Measurements from ENCODE around the gene C19orf47. TPM values are rescaled to one million over a fixed set of nuclear protein-coding genes. Genes with fewer than 3 reads are reported as not detected.

C19orf47 gene
- polyA plus RNA-seq, 4 donors = 5.1 to 13.2 (median 7.4) TPM

DNA sequence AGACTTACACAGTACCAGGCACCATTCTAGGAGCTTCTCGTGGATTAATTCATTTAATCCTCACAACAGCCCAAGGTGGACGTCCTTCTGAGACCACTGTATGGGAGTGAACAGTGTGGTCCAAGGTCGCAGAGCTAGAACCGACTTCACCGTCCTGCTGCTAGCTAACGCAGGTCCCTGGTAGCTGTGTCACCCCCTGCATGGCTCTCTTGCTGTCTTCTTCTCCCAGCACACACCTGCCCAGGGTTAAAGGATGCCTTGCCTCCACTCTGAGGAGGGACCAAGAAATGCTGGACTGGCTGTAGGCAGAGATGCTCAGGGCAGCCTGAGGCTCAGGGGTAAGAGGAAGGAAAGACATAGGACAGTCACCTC lies 66.0 kb downstream of the C19orf47 start:
- no peak for DNase-seq
- Histone ChIP-seq H3K9me3 (ENCODE audit: control insufficient read depth in 2 of 2, insufficient read depth in 1 of 2, low read depth in 1 of 2, low read length in 1 of 2) (no peaks in the 10 kb centered on the region), H3K27ac (ENCODE audit: low read depth in 1 of 3, low read length in 2 of 3) (no peak overlapping the region), H3K36me3 (ENCODE audit: control insufficient read depth in 3 of 3, insufficient read depth in 2 of 3, low read depth in 1 of 3, low read length in 3 of 3) (peaks cover 0 to 41% (median 0%) of the 10 kb centered on the region in 3 donors), H3K27me3 (ENCODE audit: control insufficient read depth in 3 of 3, insufficient read depth in 3 of 3, low read length in 3 of 3) (no peaks in the 10 kb centered on the region), H3K4me3 (ENCODE audit: low read depth in 1 of 3, low read length in 3 of 3) (no peak overlapping the region), H3K4me1 (ENCODE audit: control insufficient read depth in 3 of 3, insufficient read depth in 2 of 3, low read depth in 1 of 3, low read length in 2 of 3) (peaks cover 3 to 58% (median 20%) of the 10 kb centered on the region in 3 donors)
- FAIRE-seq = no peak
- WGBS, 3 donors = 74 to 87% (median 80%) methylated on average over 6 of the region's 6 CpGs

DNA sequence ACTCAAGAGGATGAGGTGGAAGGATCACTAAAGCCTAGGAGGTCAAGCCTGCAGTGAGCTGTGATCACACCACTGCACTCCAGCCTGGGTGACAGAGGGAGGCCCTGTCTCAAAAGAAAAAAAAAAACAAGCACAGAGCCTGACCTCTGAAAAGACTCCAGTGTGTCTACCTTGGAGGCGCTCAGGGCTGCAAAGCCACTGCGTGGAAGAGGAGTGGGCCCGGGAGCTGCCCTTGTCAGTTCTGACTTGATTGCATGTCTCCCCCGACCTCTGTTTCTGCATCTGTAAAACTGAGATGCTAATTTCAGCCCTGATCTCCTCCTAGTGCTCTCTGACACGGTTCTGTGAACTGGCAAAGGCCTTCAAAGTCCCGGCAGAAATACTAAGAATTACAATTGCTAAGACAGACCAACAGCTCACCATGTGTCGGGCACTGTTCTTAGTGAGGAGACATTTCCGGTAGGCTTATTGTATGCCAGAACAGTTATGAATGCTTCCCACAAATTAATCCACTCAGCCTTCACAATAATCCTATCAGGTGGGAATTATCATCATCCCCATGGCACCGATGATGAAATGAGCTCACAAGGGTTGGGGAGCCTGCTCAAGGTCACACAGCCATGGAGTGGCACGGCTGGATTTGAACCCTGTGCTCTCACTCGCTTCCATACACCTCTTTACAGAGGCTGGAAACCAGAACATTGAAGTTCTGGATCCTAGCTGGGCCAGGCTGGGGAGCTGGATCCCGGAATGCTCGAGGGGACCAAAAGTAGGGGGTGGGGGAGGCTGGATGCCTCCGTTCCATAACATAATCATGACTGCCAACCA lies 66.6 kb downstream of the C19orf47 start:
- Histone ChIP-seq H3K27me3 (ENCODE audit: control insufficient read depth in 3 of 3, insufficient read depth in 3 of 3, low read length in 3 of 3) (no peaks in the 10 kb centered on the region), H3K4me1 (ENCODE audit: control insufficient read depth in 3 of 3, insufficient read depth in 2 of 3, low read depth in 1 of 3, low read length in 2 of 3) (peaks cover 3 to 58% (median 20%) of the 10 kb centered on the region in 3 donors), H3K9me3 (ENCODE audit: control insufficient read depth in 2 of 2, insufficient read depth in 1 of 2, low read depth in 1 of 2, low read length in 1 of 2) (no peaks in the 10 kb centered on the region), H3K27ac (ENCODE audit: low read depth in 1 of 3, low read length in 2 of 3) (peak overlapping the region in 2 of 3 donors; percentile 64 to 79), H3K36me3 (ENCODE audit: control insufficient read depth in 3 of 3, insufficient read depth in 2 of 3, low read depth in 1 of 3, low read length in 3 of 3) (peaks cover 0 to 46% (median 0%) of the 10 kb centered on the region in 3 donors), H3K4me3 (ENCODE audit: low read depth in 1 of 3, low read length in 3 of 3) (no peak overlapping the region)
- FAIRE-seq (no peak), DNase-seq (no peak)
- 56 to 70% (median 65%) methylated on average over 14 of the region's 14 CpGs for WGBS, 3 donors

DNA sequence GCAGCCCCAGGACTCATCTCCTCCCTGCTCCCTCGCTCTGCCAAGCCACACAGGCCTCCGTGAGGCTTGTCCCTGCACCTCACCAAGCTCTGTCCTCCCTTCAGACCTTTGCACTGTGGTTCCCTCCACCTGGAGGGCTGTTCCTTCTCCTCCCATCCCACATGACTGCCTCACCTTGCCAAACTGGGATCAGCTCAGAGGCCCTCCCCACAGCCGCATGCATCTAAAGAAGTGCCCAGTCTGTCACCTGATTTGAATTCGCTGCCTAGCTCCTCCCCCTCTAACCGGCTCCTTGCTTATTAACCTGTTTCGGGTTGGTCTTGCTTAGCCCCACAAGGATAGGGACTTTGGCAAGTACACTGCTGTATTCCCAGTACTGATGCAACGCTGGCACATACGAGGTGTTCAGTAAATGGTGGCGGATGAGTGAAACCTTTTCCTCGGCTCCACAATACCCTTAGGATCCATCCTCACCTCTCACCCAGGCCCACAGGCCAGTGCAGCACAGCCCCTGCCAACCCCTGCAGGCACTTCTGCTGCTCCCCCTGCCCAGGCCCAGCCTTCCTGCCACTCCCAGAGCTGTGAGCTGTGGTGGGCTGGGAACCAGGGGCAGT lies 67.5 kb downstream of the C19orf47 start:
- Histone ChIP-seq H3K4me1 (ENCODE audit: control insufficient read depth in 3 of 3, insufficient read depth in 2 of 3, low read depth in 1 of 3, low read length in 2 of 3) (peaks cover 3 to 55% (median 20%) of the 10 kb centered on the region in 3 donors), H3K36me3 (ENCODE audit: control insufficient read depth in 3 of 3, insufficient read depth in 2 of 3, low read depth in 1 of 3, low read length in 3 of 3) (peaks cover 0 to 48% (median 0%) of the 10 kb centered on the region in 3 donors), H3K27me3 (ENCODE audit: control insufficient read depth in 3 of 3, insufficient read depth in 3 of 3, low read length in 3 of 3) (no peaks in the 10 kb centered on the region), H3K27ac (ENCODE audit: low read depth in 1 of 3, low read length in 2 of 3) (peak overlapping the region; percentile 72 to 79 (median 77)), H3K4me3 (ENCODE audit: low read depth in 1 of 3, low read length in 3 of 3) (peak overlapping the region in 2 of 3 donors; percentile 6 to 28), H3K9me3 (ENCODE audit: control insufficient read depth in 2 of 2, insufficient read depth in 1 of 2, low read depth in 1 of 2, low read length in 1 of 2) (no peaks in the 10 kb centered on the region)
- FAIRE-seq = no peak
- DNase-seq = peak; percentile 89 to 98
- WGBS, 3 donors = 9 to 57% (median 31%) methylated on average over 10 of the region's 10 CpGs

DNA sequence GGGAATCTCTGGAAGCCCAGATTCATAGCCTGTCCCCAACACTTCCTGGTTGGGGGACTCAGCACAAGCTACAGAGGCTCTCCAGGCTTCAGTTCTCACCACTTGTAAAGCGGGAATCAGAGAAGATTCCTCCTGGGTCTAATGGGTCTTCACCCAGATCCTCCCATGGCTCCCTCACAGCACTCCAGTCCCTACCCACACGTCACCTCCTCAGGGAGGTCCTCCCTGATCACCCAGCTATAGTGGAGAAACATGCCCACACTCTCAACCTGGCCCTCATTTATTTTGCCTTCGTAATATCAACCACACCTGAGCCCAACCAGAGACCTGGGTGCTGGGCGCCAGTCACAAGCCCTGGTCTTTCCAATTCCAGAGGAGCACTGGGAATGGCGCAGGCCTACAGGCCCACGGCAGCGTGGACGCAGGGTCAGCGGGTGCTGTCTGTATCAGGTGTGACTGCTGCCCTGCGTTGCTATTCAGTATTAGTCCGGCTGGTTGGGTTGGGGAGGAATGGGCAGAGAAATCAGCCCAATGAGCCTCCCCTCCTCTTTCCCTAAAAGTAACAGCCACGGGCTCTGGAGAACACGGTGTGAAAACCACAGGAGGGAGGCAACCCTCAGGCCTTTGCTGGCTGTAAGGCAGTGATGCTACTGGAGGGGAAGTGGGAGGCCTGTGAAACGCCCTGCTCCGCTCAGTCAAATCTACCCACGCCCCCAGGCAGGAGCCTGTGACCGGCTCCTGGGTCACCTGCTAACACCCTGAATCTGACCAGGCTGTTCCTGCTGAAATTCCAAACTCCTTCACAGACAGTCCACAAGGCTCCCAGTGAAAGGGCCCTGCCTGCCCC lies 68.2 kb downstream of the C19orf47 start:
- no peak for FAIRE-seq
- WGBS, 3 donors = 42 to 56% (median 47%) methylated on average over 15 to 17 of the region's 17 CpGs

DNA sequence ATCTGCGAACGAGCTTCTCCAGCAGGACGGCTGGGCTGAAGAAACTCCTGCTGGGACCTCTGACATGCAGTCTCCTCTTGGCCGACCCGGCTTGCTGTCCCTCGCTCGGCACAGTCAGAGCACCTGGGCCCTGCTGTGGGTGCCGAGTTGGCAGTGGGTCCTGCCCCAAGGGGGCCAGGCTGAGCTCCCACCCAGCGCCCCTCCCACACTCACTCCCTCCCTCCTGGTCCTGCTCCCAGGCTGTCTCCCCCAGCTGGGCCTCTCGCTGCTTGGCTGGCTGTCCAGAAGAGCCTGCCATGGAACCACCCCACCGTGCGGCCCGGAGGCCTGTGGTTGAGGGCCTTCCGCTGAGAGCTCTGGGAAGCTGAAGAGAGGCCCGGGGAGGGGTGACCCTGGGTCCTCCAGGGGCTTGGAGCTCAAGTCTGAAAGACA lies 69.1 kb downstream of the C19orf47 start:
- Histone ChIP-seq H3K9me3 (ENCODE audit: control insufficient read depth in 2 of 2, insufficient read depth in 1 of 2, low read depth in 1 of 2, low read length in 1 of 2) (no peaks in the 10 kb centered on the region), H3K4me3 (ENCODE audit: low read depth in 1 of 3, low read length in 3 of 3) (peak overlapping the region in 1 of 3 donors; percentile 23), H3K4me1 (ENCODE audit: control insufficient read depth in 3 of 3, insufficient read depth in 2 of 3, low read depth in 1 of 3, low read length in 2 of 3) (peaks cover 3 to 54% (median 20%) of the 10 kb centered on the region in 3 donors), H3K27me3 (ENCODE audit: control insufficient read depth in 3 of 3, insufficient read depth in 3 of 3, low read length in 3 of 3) (no peaks in the 10 kb centered on the region), H3K27ac (ENCODE audit: low read depth in 1 of 3, low read length in 2 of 3) (peak overlapping the region in 2 of 3 donors; percentile 74 to 77), H3K36me3 (ENCODE audit: control insufficient read depth in 3 of 3, insufficient read depth in 2 of 3, low read depth in 1 of 3, low read length in 3 of 3) (peaks cover 0 to 57% (median 0%) of the 10 kb centered on the region in 3 donors)
- peak in 1 of 2 donors; percentile 63 for DNase-seq
- 53 to 65% (median 64%) methylated on average over 15 of the region's 15 CpGs for WGBS, 3 donors
- FAIRE-seq = no peak

More for the DNA sequence above, 68.2 kb downstream of the C19orf47 start:
- no peak for DNase-seq
- Histone ChIP-seq H3K9me3 (ENCODE audit: control insufficient read depth in 2 of 2, insufficient read depth in 1 of 2, low read depth in 1 of 2, low read length in 1 of 2) (no peaks in the 10 kb centered on the region), H3K27me3 (ENCODE audit: control insufficient read depth in 3 of 3, insufficient read depth in 3 of 3, low read length in 3 of 3) (no peaks in the 10 kb centered on the region), H3K36me3 (ENCODE audit: control insufficient read depth in 3 of 3, insufficient read depth in 2 of 3, low read depth in 1 of 3, low read length in 3 of 3) (peaks cover 0 to 51% (median 0%) of the 10 kb centered on the region in 3 donors), H3K4me3 (ENCODE audit: low read depth in 1 of 3, low read length in 3 of 3) (peak overlapping the region in 2 of 3 donors; percentile 6 to 28), H3K27ac (ENCODE audit: low read depth in 1 of 3, low read length in 2 of 3) (peak overlapping the region; percentile 72 to 77 (median 74)), H3K4me1 (ENCODE audit: control insufficient read depth in 3 of 3, insufficient read depth in 2 of 3, low read depth in 1 of 3, low read length in 2 of 3) (peaks cover 3 to 54% (median 20%) of the 10 kb centered on the region in 3 donors)

DNA sequence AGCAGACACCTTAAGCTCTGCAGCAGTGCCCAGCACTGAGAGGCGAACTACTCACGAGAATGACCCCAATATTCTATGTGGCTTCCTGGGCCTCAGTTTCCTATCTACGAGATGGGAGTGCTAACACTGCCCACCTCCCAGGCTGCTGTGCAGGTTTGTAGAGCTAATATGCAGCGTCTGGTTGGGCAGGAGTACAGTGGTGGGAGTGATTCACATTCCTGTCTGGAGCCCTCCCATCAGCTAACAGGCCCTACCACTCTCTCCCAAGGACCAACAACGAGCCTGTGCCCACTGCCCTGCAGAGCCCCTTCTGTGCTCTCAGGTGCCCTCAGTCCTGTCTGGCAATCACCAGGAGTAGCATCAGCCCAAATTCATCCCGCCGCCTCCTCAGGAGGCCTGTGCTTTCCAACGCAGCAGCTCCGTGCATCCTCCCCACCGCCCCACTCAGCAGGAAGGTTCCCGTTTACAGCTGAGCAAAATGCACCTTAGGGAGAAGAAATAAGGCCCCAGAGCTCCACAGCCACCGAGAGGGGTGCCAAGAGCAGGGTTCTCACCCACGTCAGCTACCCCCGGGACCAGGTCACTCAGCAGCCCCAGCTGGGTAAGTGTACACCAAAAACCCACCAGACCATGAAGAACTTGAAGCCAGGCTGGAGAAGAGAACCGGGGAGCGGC lies 69.7 kb downstream of the C19orf47 start:
- WGBS, 3 donors = 73 to 82% (median 79%) methylated on average over 16 of the region's 16 CpGs
- H3K36me3 ChIP-seq (ENCODE audit: control insufficient read depth in 3 of 3, insufficient read depth in 2 of 3, low read depth in 1 of 3, low read length in 3 of 3) = peaks cover 0 to 57% (median 0%) of the 10 kb centered on the region in 3 donors
- H3K9me3 ChIP-seq (ENCODE audit: control insufficient read depth in 2 of 2, insufficient read depth in 1 of 2, low read depth in 1 of 2, low read length in 1 of 2) = no peaks in the 10 kb centered on the region
- peak overlapping the region in 1 of 3 donors; percentile 23 for H3K4me3 ChIP-seq (ENCODE audit: low read depth in 1 of 3, low read length in 3 of 3)
- H3K4me1 ChIP-seq (ENCODE audit: control insufficient read depth in 3 of 3, insufficient read depth in 2 of 3, low read depth in 1 of 3, low read length in 2 of 3) = peaks cover 6 to 49% (median 16%) of the 10 kb centered on the region in 3 donors
- no peaks in the 10 kb centered on the region for H3K27me3 ChIP-seq (ENCODE audit: control insufficient read depth in 3 of 3, insufficient read depth in 3 of 3, low read length in 3 of 3)
- no peak for DNase-seq
- FAIRE-seq = no peak
- H3K27ac ChIP-seq (ENCODE audit: low read depth in 1 of 3, low read length in 2 of 3) = peak overlapping the region in 2 of 3 donors; percentile 74 to 77

DNA sequence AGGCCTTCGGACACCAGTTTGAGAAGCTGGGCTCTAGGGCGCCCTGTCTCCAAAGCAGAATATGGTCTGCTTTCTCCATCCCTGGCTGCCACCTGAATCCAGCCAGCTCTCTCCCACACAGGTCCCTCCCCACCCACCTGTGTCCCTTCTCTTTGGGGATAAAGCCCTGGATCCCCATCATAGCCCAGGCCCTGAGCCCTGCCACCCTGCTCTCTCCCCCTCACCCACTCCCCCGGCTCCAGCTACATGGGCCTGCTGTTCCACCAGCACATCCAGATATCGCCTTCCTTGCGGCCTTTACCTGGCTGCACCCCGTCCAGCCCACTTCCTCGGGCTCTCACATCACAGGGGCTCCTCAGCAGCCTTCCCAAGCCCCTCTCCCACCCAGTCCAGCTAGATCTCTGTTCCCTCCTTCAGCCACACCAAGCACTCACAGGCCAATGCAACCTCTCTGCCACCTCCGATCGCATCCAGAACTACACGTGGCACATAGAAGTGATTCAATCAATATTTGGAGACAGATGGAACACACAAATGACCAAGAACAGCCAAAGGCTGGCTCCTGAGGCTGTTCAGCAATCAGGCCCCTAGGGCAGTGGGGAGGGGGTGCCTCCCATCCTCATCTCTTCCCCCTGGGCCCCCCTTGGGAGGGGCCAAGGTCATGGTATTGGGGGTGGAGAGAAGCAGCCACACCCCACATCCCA lies 70.7 kb downstream of the C19orf47 start:
- Histone ChIP-seq H3K27ac (ENCODE audit: low read depth in 1 of 3, low read length in 2 of 3) (no peak overlapping the region), H3K36me3 (ENCODE audit: control insufficient read depth in 3 of 3, insufficient read depth in 2 of 3, low read depth in 1 of 3, low read length in 3 of 3) (peaks cover 0 to 57% (median 0%) of the 10 kb centered on the region in 3 donors), H3K4me3 (ENCODE audit: low read depth in 1 of 3, low read length in 3 of 3) (no peak overlapping the region), H3K4me1 (ENCODE audit: control insufficient read depth in 3 of 3, insufficient read depth in 2 of 3, low read depth in 1 of 3, low read length in 2 of 3) (peaks cover 6 to 44% (median 8%) of the 10 kb centered on the region in 3 donors), H3K27me3 (ENCODE audit: control insufficient read depth in 3 of 3, insufficient read depth in 3 of 3, low read length in 3 of 3) (no peaks in the 10 kb centered on the region), H3K9me3 (ENCODE audit: control insufficient read depth in 2 of 2, insufficient read depth in 1 of 2, low read depth in 1 of 2, low read length in 1 of 2) (no peaks in the 10 kb centered on the region)
- DNase-seq = no peak
- 78 to 86% (median 79%) methylated on average over 10 of the region's 10 CpGs for WGBS, 3 donors
- FAIRE-seq = no peak

All from small intestine (tissue), 7 donors.